Neuronal stem cell (in vitro differentiated cells): ENCODE results near the gene MAU2.

Experiments
- DNase-seq: peaks from one replicate; pipeline ENCODE4 v3.0.0-alpha.2; 2013; ENCODE audit warnings: low spot score
- H2AFZ ChIP-seq: one replicate; pipeline ENCODE4 v1.6.1; 2013; ENCODE audit warnings: mild to moderate bottlenecking, low read length, inconsistent platforms
- H2AK5ac ChIP-seq: 2 replicates; pipeline ENCODE4 v1.6.1; 2013; ENCODE audit warnings: low read depth, mild to moderate bottlenecking, inconsistent platforms, low read length, moderate library complexity, mixed read lengths
- H2BK120ac ChIP-seq: 2 replicates; pipeline ENCODE4 v1.6.1; 2013; ENCODE audit warnings: low read depth, mild to moderate bottlenecking, inconsistent platforms, low read length, moderate library complexity, mixed read lengths
- H2BK12ac ChIP-seq: one replicate; pipeline ENCODE4 v1.6.1; 2013; ENCODE audit warnings: low read length, inconsistent platforms
- H2BK15ac ChIP-seq: 2 replicates; pipeline ENCODE4 v1.6.1; 2013; ENCODE audit warnings: mild to moderate bottlenecking, low read length, inconsistent platforms, mixed read lengths
- H2BK5ac ChIP-seq: one replicate; pipeline ENCODE4 v1.6.1; 2013; ENCODE audit warnings: inconsistent platforms, mild to moderate bottlenecking, low read length, moderate library complexity
- H3K14ac ChIP-seq: one replicate; pipeline ENCODE4 v1.6.1; 2013; ENCODE audit warnings: low read length, inconsistent platforms
- H3K18ac ChIP-seq: 2 replicates; pipeline ENCODE4 v1.6.1; 2013; ENCODE audit warnings: low read length, inconsistent platforms
- H3K23ac ChIP-seq: 2 replicates; pipeline ENCODE4 v1.6.1; 2013; ENCODE audit warnings: low read depth, mild to moderate bottlenecking, mixed read lengths, low read length, inconsistent platforms; ENCODE audit not compliant: poor library complexity
- H3K27ac ChIP-seq: replicated peaks from 3 replicates; pipeline ENCODE4 v1.5.1; 2013; ENCODE audit warnings: low read length, inconsistent platforms
- H3K27me3 ChIP-seq, 3 experiments: 2 replicates each; pipeline ENCODE4 v1.6.1; 2013; ENCODE audit warnings: low read length in 3 of 3, mild to moderate bottlenecking in 2 of 3, inconsistent platforms in 1 of 3, low read depth in 1 of 3, mixed read lengths in 1 of 3, moderate library complexity in 1 of 3; ENCODE audit not compliant: control insufficient read depth in 3 of 3, insufficient read depth in 3 of 3
- H3K36me3 ChIP-seq, 2 donors: replicated peaks in 1 of 2; 2 replicates each; pipeline ENCODE4 v1.6.1; 2013; ENCODE audit warnings: low read length in 2 of 2; ENCODE audit not compliant: control insufficient read depth in 2 of 2, insufficient read depth in 2 of 2
- H3K4ac ChIP-seq: 2 replicates; pipeline ENCODE4 v1.6.1; 2013; ENCODE audit warnings: inconsistent platforms, mild to moderate bottlenecking, low read length, moderate library complexity
- H3K4me1 ChIP-seq, 2 donors: 1 replicate in 1 of 2; 2 replicates in 1 of 2; pipeline ENCODE4 v1.6.1; 2013; ENCODE audit warnings: low read length in 2 of 2, low read depth in 1 of 2; ENCODE audit not compliant: control insufficient read depth in 2 of 2, insufficient read depth in 1 of 2
- H3K4me2 ChIP-seq: one replicate; pipeline ENCODE4 v1.6.1; 2013; ENCODE audit warnings: mild to moderate bottlenecking, low read length, inconsistent platforms; ENCODE audit not compliant: insufficient read depth, poor library complexity, severe bottlenecking
- H3K4me3 ChIP-seq, 2 donors: 2 replicates each; pipeline ENCODE4 v1.5.1; 2013; ENCODE audit warnings: low read length in 2 of 2, mild to moderate bottlenecking in 2 of 2, inconsistent platforms in 1 of 2, moderate library complexity in 1 of 2
- H3K79me1 ChIP-seq: one replicate; pipeline ENCODE4 v1.6.1; 2013; ENCODE audit warnings: low read depth, mild to moderate bottlenecking, inconsistent platforms, low read length, moderate library complexity
- H3K9ac ChIP-seq: one replicate; pipeline ENCODE4 v1.6.1; 2013; ENCODE audit warnings: mild to moderate bottlenecking, low read depth, low read length, inconsistent platforms; ENCODE audit not compliant: poor library complexity
- H3K9me3 ChIP-seq, 2 donors: replicated peaks in 1 of 2; 2 replicates each; pipeline versions ENCODE3 to v1.6.1; 2013; ENCODE audit warnings: low read length in 2 of 2, mild to moderate bottlenecking in 2 of 2, inconsistent platforms in 1 of 2, low read depth in 1 of 2, mixed read lengths in 1 of 2, moderate library complexity in 1 of 2; ENCODE audit not compliant: control insufficient read depth in 2 of 2, insufficient read depth in 1 of 2
- H4K8ac ChIP-seq: one replicate; pipeline ENCODE4 v1.6.1; 2013; ENCODE audit warnings: low read depth, mild to moderate bottlenecking, inconsistent platforms, low read length, moderate library complexity
- H4K91ac ChIP-seq: one replicate; pipeline ENCODE4 v1.6.1; 2013; ENCODE audit warnings: low read length, low read depth, mild to moderate bottlenecking, inconsistent platforms; ENCODE audit not compliant: poor library complexity
- WGBS, 2 donors: extraction: QIAGEN DNeasy Blood & Tissue Kit; methylation state at CpG; one replicate each; pipeline ENCODE4 v1.1.7; 2013; ENCODE audit warnings: missing lambda C conversion rate in 2 of 2, mixed read lengths in 1 of 2; ENCODE audit not compliant: insufficient read length in 2 of 2, insufficient replicate concordance in 1 of 2; ENCODE audit errors: extremely low coverage in 2 of 2; 5-methylcytosine and 5-hydroxymethylcytosine counted together

The MAU2 gene

DNA sequence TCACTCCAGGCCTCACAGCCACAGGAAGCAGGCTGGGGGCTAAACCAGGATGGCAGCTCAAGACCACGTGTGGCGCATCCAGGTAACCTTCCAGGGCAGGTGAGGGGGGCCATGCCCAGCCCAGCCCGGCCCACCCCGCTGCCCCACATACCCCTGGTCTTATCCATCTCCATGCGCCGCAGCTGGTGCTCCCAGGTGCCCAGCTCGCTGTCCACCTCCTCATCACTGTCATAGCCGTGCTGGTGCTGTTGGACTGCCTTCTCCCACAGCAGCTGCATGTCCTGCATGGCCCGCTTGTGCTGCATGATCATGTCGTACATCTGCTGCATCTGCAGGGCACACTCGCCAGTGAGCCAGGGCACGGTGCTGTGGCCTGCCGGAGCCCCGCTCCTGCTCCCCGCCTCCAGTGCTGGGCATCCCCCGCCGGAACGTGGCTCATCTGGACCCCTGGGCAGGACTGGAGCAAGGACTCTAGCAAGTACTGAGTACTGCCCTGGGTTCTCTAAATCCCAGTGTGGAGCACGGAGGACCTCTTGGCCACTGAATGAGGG, 41.5 kb upstream of the MAU2 start:
- H2AK5ac ChIP-seq = no peak overlapping the region
- H3K14ac ChIP-seq = no peak overlapping the region
- H3K9ac ChIP-seq = peak overlapping the region; percentile 44
- no peak overlapping the region for H3K27ac ChIP-seq
- H2BK5ac ChIP-seq = no peak overlapping the region
- peak overlapping the region; percentile 31 for H2BK12ac ChIP-seq
- no peak overlapping the region for H2BK15ac ChIP-seq
- H3K9me3 ChIP-seq = no peaks in the 10 kb centered on the region
- no peak for DNase-seq
- no peak overlapping the region for H3K4me2 ChIP-seq
- no peak overlapping the region for H3K4ac ChIP-seq
- H2BK120ac ChIP-seq = no peak overlapping the region
- peak overlapping the region; percentile 80 for H3K23ac ChIP-seq
- no peak overlapping the region for H4K8ac ChIP-seq
- no peak overlapping the region for H2AFZ ChIP-seq
- no peak overlapping the region for H4K91ac ChIP-seq
- H3K4me3 ChIP-seq = no peak overlapping the region
- H3K27me3 ChIP-seq = no peaks in the 10 kb centered on the region
- peaks cover 6% of the 10 kb centered on the region for H3K79me1 ChIP-seq
- peaks cover 0 to 1% of the 10 kb centered on the region in 2 donors for H3K4me1 ChIP-seq
- no peak overlapping the region for H3K18ac ChIP-seq
- no CpG with 5 or more reads among the region's 19 CpGs for WGBS, 2 donors
- H3K36me3 ChIP-seq = peaks cover 60 to 92% of the 10 kb centered on the region in 2 donors

- no peak for DNase-seq
- Histone ChIP-seq H3K27me3 (no peaks in the 10 kb centered on the region), H4K91ac (no peak overlapping the region), H3K4me2 (no peak overlapping the region), H3K27ac (no peak overlapping the region), H2BK120ac (no peak overlapping the region), H2BK15ac (no peak overlapping the region), H3K18ac (no peak overlapping the region), H3K4me1 (peaks cover 0 to 1% of the 10 kb centered on the region in 2 donors), H2AK5ac (no peak overlapping the region), H3K14ac (no peak overlapping the region), H2BK5ac (no peak overlapping the region), H3K23ac (no peak overlapping the region), H3K9me3 (no peaks in the 10 kb centered on the region), H2AFZ (no peak overlapping the region), H3K4ac (no peak overlapping the region), H3K9ac (no peak overlapping the region), H3K36me3 (peaks cover 60 to 96% of the 10 kb centered on the region in 2 donors), H2BK12ac (no peak overlapping the region), H4K8ac (no peak overlapping the region), H3K79me1 (peaks cover 6% of the 10 kb centered on the region), H3K4me3 (no peak overlapping the region)
- WGBS, 2 donors = no CpG with 5 or more reads among the region's 16 CpGs
Observed at GRCh38 chr19:19279853-19280252, 40.8 kb upstream of the MAU2 start.

DNA sequence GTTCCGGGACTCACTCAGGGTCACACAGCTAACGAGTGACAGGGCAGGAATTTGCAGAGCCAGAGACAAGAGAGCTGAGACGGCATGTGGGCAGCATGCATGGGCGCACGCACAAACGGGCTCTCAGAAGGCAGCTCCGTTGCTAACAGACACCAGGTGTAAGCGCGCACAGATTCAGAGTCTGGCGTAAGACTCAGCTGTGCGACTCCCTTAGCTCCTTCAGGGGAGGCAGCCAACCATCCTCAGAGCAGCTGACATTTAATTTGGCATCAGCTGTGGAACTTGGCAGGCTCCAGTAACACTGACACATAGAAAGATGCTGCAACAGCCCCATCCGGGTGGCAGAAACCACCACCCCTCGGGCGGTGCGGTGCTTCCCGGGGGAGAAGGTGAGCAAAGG, 40.1 kb upstream of the MAU2 start:
- Histone ChIP-seq H3K4ac (no peak overlapping the region), H3K18ac (no peak overlapping the region), H3K4me3 (no peak overlapping the region), H2BK5ac (peak overlapping the region; percentile 49), H2AK5ac (no peak overlapping the region), H3K4me1 (peaks cover 0 to 1% of the 10 kb centered on the region in 2 donors), H3K9me3 (no peaks in the 10 kb centered on the region), H3K9ac (peak overlapping the region; percentile 45), H3K23ac (no peak overlapping the region), H2AFZ (no peak overlapping the region), H3K14ac (no peak overlapping the region), H2BK15ac (no peak overlapping the region), H4K91ac (no peak overlapping the region), H3K36me3 (peaks cover 61 to 95% of the 10 kb centered on the region in 2 donors), H2BK12ac (no peak overlapping the region), H3K4me2 (no peak overlapping the region), H2BK120ac (no peak overlapping the region), H3K79me1 (peaks cover 6% of the 10 kb centered on the region), H3K27ac (no peak overlapping the region), H4K8ac (peak overlapping the region; percentile 68), H3K27me3 (no peaks in the 10 kb centered on the region)
- no CpG with 5 or more reads among the region's 16 CpGs for WGBS, 2 donors
- DNase-seq = no peak

DNA sequence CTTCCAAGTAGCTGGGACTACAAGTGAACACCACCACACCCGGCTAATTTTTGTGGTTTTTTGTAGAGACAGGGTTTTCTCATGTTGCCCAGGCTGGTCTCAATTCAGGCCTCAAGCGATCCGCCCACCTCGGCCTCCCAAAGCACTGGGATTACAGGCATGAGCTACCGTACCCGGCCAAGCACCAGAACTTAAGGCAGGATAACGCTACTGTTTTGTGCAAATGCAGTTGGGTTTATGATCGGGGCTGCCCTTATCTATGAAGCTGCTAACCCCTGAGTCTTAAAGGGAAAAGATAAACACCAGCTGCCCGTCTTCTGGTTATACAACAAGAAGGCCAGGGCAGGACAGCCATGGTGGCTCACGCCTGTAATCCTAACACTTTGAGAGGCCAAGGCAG, 34.9 kb upstream of the MAU2 start:
- Histone ChIP-seq H3K14ac (no peak overlapping the region), H3K27me3 (no peaks in the 10 kb centered on the region), H4K8ac (no peak overlapping the region), H4K91ac (no peak overlapping the region), H2BK15ac (no peak overlapping the region), H3K4me3 (no peak overlapping the region), H3K4me1 (peaks cover 0 to 1% of the 10 kb centered on the region in 2 donors), H3K36me3 (peaks cover 36 to 93% of the 10 kb centered on the region in 2 donors), H3K4ac (no peak overlapping the region), H3K9me3 (no peaks in the 10 kb centered on the region), H2AK5ac (no peak overlapping the region), H3K4me2 (no peak overlapping the region), H2BK12ac (no peak overlapping the region), H3K9ac (peak overlapping the region; percentile 3), H3K27ac (no peak overlapping the region), H2BK120ac (no peak overlapping the region), H3K18ac (no peak overlapping the region), H3K23ac (no peak overlapping the region), H2AFZ (no peak overlapping the region), H2BK5ac (no peak overlapping the region), H3K79me1 (peaks cover 4% of the 10 kb centered on the region)
- DNase-seq = no peak
- WGBS, 2 donors = no CpG with 5 or more reads among the region's 10 CpGs
